Renal cortex interstitium (tissue), 15 donors: ENCODE data around the gene ERC1. TPM values are rescaled to one million over a fixed set of nuclear protein-coding genes. Genes with fewer than 3 reads are reported as not detected.

Experiments used
- DNase-seq, 11 donors: peaks; one replicate each; pipeline ENCODE4 v3.0.0-alpha.2; 2013; ENCODE audit warnings: low read depth in 9 of 11, low spot score in 4 of 11; ENCODE audit errors: extremely low read depth in 1 of 11
- long read RNA-seq, 16 experiments: transcript quantifications; one replicate each; lab custom pipeline, GENCODE V29; 2026
- polyA plus RNA-seq, 3 donors: library from polyadenylated mRNA; unstranded; fragments of 120-200 nt; gene quantifications; one replicate each; pipeline ENCODE4 v1.2.1, GENCODE V29; 2013; ENCODE audit not compliant: insufficient read length in 3 of 3

ERC1 gene
- 10 to 100 TPM; 36.8 to 40.4 (median 38.3) TPM for polyA plus RNA-seq
- long read RNA-seq, donor 1, partial matches to known transcripts, result 8 of 8 reads
- long read RNA-seq, donor 1, other reads (novel, unspliced or antisense), result 0 of 8 reads
- long read RNA-seq, donor 2, result 0 reads
- long read RNA-seq, donor 3, full-length matches to known transcripts, result 3 of 3 reads
- long read RNA-seq, donor 3, partial matches to known transcripts, result 0 of 3 reads
- long read RNA-seq, donor 3, other reads (novel, unspliced or antisense), result 0 of 3 reads
- long read RNA-seq, donor 4, full-length matches to known transcripts, result 1 of 1 reads
- long read RNA-seq, donor 4, partial matches to known transcripts, result 0 of 1 reads
- long read RNA-seq, donor 4, other reads (novel, unspliced or antisense), result 0 of 1 reads
- long read RNA-seq, donor 5, result 0 reads
- long read RNA-seq, donor 6, full-length matches to known transcripts, result 2 of 2 reads
- long read RNA-seq, donor 6, partial matches to known transcripts, result 0 of 2 reads
- long read RNA-seq, donor 6, other reads (novel, unspliced or antisense), result 0 of 2 reads
- long read RNA-seq, donor 7, result 0 reads
- long read RNA-seq, donor 8, partial matches to known transcripts, result 26 of 26 reads
- long read RNA-seq, donor 8, other reads (novel, unspliced or antisense), result 0 of 26 reads
- long read RNA-seq, donor 9, partial matches to known transcripts, result 0 of 1 reads
- long read RNA-seq, donor 9, other reads (novel, unspliced or antisense), result 0 of 1 reads
- long read RNA-seq, donor 10, partial matches to known transcripts, result 0 of 1 reads
- long read RNA-seq, donor 10, other reads (novel, unspliced or antisense), result 0 of 1 reads
- long read RNA-seq, donor 11, result 0 reads
- long read RNA-seq, donor 12, result 0 reads
- long read RNA-seq, donor 13, result 0 reads
- long read RNA-seq, donor 14, result 0 reads
- long read RNA-seq, donor 15, result 0 reads
- long read RNA-seq, donor 16, full-length matches to known transcripts, result 1 of 1 reads
- long read RNA-seq, donor 16, partial matches to known transcripts, result 0 of 1 reads
- long read RNA-seq, donor 16, other reads (novel, unspliced or antisense), result 0 of 1 reads

DNA sequence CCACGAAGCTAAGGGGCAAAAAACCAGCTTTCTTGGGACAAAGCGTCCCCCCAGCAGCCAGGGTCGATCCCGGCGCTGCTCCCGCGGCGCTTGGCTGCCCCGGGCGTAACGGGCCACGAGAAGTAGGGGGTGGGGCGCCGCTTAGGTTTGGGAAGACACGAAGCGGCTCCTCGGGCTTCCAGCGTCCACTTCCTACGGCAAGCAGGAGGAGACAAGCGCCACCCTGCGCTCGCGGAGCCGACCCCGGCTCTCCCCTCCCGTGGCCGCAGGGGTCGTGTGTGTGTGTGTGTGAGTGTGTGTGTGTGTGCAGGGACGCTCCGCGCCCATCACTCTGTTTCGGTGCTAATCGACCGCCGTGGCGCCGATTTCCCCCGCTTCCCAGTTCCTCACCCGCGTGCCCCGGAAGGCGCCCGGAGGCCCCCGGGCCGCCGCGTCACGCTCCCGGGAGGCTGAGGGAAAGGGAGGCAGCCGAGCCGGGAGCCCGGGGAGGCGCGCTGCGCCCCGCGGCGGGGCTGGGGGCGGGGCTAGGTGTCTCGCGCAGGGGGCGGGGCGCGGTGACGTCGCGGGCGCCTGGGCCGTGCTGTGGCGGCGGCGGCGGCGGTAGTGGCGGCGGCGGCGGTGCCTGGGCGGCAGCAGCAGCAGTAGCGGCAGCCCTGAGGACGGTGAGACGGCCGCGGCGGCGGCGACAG is at the start of gene ERC1:
TSS of gene ERC1 (plus strand) at position 563 of the 689 bp plus-strand sequence. CDS start 36,681 bp downstream, outside the sequence.
- DNase-seq, result peak; percentile 66 to 87 (median 81)

DNA sequence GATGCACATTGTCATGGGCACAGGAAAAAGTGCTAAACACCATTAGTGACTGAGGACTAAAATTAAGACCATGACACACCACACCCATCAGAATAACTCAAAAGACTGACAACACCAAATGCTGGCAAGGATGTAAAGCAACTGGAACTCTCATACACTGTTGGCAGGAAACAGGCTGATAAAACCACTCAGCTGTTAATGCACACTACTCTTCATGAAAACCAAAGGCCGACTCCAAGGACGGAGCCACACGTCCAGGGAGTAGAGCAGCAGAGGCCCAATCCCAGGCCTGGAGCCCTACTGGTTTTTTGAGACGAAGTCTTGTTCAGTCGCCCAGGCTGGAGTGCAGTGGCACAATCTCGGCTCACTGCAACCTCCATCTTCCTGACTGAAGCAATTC is 48.0 kb upstream of the ERC1 start:
- no peak for DNase-seq

DNA sequence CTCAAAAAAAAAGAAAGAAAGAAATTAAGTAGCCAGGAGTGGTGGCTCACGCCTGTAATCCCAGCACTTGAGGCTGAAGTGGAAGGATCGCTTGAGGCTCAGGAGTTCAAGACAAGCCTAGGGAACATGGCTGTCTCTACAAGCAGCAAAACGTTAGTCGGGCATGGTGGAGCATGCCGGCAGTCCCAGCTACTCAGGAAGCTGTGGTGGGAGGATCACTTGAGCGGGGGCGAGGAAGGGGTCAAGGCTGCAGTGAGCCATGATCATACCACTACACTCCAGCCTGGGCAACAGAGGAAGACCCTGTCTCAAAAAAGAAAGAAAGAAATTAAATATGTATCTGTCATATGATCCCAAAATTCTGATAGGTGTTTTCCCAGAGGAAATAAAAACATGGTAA is 46.8 kb upstream of the ERC1 start:
- DNase-seq, result no peak

DNA sequence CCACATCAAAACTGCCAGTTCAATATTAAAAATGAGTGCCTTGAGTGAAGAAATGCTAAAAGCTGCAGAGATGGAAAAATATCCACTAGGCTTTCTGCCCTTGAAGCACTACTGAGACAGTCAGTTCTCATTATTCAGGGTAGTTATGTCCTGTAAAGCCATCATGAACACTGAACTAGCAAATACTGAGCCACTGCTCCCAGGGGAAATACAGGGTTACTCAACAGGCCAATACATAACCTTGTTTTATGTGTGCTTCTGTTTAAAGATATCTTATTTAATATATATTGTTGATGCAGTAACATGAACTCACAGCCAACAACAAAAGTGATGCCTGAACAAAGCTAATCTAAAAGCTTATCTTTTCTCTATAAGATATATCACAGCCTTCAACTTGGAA is 44.8 kb upstream of the ERC1 start:
- no peak for DNase-seq

- no peak for DNase-seq
Measured at GRCh38 chr12:946631-947030, 44.4 kb upstream of the ERC1 start.

DNA sequence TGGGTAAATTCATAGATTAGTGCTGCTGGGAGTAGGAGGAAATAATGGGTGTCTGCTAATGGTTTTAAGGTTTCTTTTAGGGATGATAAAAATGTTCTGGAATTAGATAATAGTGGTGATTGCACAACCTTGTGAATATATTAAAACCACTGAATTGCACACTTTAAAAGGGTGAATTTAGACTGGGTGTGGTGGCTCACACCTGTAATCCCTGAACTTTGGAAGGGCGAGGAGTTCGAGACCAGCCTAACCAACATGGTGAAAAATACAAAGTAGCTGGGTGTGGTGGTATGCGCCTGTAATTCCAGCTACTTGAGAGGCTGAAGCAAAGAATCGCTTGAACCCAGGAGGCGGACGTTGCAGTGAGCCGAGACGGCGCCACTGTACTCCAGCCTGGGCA is 42.8 kb upstream of the ERC1 start:
- DNase-seq, result no peak

DNA sequence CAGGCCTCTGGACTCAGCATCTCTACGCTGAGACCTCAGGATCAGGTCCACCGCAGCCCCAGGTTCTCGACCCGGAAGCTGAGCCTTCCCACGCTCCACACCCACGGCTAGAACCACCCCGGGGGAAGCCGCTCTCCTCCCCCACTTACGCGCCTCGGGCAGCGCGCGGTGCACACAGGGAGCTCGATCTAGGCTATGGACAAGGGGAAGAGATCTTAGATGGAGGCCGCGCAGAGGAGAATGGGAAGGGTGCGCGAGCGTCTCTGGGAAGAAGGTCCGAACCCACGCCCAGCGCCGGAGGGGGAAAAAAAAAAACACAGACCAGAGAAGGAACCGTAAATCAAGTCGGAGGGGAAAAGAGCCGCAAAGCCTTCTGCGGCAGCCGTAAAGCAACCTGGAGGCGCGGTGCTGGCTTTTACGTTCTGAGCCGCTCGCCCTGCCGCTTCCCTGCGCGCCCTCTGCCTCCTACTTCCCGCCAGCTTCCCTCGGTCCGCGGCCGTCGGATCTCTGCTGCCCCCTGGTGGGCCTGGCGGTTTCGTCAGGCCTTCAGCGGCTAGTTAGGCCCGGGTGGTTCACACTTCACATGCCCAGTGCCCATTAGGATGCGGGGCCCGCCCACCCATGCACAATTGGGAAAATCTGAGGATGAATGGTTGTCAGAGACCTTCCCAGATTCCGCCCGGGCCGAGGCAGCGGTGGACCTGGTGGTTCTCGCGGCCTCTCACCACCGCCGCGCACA is 41.4 kb upstream of the ERC1 start, which contains the start of gene RAD52:
TSS of gene RAD52 (minus strand) at position 242 of the 739 bp plus-strand sequence. CDS start 16,636 bp downstream, outside the sequence.
- DNase-seq, result peak; percentile 96 to 99 (median 98)

DNA sequence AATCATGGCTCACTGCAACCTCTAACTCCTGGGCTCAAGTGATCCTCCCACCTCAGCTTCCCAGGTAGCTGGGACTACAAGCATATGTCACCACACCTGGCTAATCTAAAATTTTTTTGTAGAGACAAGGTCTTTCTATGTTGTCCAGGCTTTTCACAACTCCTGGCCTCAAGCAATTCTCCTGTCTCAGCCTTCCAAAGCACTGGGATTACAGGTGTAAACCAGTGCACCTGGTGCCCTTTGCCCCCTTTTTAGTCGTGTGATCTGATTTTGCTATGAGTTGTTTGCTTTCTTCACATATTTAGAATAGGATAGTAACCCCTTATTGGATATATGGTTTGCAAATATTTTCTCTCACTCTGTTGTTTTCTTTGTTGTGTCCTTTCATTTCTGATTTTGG is 39.8 kb upstream of the ERC1 start:
- no peak for DNase-seq

- DNase-seq, result no peak
Measured at GRCh38 chr12:953776-954175, 37.2 kb upstream of the ERC1 start.

DNA sequence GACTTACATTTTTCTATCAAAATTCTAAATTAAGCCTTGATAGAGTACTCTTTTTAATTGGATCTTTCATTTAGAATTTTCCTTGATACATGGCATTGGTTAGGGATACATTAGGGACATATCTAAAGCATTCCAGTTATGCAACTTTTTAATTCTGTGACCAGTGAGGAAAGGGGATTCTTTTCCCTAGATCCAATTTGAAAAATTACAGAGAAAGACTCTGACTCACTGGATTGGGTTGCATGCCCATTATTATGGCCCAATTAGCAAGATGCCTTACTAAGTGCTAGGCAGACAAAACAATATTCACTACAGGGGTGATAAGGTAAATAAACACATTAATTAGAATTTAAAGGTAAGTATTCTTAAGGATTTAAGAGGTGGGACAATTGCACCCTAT is 36.3 kb upstream of the ERC1 start:
- no peak for DNase-seq

- no peak for DNase-seq
Measured at GRCh38 chr12:955939-956338, 35.1 kb upstream of the ERC1 start.

GRCh38 chr12:958588-959123 is 32.4 kb upstream of the ERC1 start:
- DNase-seq, result no peak

DNA sequence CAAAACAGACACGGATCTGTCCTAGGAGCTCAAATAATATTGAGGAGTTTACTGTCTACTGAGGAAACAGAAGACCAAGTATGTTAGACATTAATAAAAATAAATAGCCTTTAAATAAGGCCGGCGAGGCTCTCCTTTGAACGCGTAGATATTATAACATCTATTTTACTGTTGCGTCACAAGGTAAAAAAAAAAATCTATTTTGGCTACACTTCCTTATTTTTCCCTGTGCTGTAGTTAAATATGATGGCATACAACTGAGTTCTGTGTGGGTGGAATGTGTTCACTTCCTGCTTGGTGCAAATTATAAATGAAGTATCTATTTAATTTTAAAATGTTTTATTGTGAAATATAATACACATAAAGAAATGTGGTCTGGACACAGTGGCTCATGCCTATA is 24.3 kb upstream of the ERC1 start:
- DNase-seq, result no peak

DNA sequence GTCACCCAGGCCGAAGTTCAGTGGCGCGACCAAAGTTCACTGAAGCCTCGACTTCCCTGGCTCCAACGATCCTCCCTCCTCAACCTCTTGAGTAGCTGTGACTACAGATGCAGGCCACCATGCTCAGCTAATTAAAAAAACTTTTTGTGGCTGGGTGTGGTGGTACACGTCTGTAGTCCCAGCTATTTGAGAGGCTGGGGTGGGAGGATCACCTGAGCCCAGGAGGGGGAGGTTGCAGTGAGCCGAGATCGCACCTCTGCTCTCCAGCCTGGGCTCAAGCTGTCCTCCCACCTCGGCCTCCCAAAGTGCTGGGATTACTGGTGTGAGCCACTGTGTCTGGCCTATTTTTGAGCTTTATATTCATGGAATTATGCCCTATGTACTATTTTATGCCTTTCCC is 23.4 kb upstream of the ERC1 start:
- no peak for DNase-seq

DNA sequence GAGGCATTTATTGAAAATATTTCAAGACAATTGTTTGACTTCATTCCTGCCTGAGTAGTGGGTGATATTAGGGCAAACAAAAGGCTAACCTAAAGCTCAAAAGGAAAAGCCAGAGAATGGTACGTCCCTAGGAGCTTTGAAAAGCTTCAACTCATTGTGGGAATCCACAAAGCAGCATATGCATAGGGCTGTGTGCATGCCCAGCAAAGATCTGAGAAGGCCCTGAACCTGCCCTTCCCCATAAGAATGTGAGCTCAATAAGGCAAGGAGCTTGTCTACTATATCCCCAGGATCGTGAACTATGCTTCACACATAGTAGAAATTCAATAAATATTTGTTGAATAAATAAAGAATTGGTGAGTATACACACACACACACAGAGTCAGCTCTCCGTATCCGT is 22.5 kb upstream of the ERC1 start:
- DNase-seq, result no peak

DNA sequence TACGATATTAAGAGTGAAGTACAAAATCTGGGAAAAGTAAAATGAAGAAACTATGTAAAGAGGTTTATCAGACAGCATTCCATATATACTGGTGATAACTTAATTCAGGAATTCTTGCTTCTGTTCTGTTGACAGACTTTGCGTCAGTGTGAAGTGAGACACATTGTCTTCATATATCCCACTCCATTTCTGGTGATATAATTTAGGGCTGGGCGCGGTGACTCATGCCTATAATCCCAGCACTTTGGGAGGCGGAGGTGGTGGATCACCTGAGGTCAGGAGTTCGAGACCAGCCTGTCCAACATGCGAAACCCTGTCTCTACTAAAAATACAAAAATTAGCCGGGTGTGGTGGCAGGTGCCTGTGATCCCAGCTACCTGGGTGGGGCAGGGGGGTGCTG is 21.2 kb upstream of the ERC1 start:
- DNase-seq, result no peak

GRCh38 chr12:971991-972390 is 19.0 kb upstream of the ERC1 start:
- DNase-seq, result no peak

- DNase-seq, result no peak
Measured at GRCh38 chr12:974271-974862, 16.7 kb upstream of the ERC1 start.
